ENCODE data around the gene ZNF17.
"Not testable (repeated sequence)": the region's sequence is repeated elsewhere in the genome, so short reads cannot be mapped to it uniquely, and the experiment has no call there.

ZNF17 gene

DNA sequence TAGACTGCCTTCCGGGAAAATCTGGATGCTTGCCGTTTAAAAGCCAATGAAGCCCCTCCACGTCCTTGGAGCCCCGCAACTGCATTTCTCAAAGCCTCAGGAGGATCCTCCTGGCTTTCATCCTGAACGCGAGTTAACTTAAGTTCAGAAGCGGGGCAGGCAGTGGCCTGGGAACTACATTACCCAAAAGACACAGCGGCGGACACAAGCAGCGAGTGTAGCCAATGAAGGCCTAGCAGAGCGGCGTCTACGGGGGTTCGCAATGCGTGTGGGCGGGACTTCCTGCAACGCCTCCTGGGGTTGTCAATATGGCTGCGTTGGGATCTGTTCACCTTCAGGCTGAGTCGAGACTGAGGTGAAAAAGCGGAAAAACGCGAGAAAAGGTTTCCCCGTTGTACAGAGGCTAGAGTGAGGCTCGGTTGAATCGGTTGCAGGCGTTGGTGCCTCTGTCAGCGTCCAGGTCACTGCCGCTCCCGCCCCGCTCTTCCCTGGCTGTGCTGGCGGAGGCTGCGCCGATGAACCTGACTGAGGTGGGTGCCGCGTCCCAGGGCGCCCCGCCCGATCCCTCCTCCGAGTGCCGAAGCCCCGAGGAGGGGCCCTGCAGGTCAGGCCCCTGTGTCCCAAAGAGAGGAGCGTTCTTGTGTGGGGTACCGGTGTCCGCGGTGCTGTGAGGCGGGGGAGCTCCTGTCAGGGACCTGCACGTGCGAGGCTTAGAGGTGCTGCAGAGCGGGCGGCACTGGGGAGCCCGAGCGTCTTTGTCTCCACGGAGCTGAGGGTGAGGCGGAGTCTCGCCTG lies at the start of gene ZNF17:
ZNF17 (plus strand) TSS at position 285 of the 795 bp plus-strand sequence. CDS start 2,455 bp downstream, outside the sequence.
- DNase-seq (ENCODE audit: low spot score): peak; percentile 97

- no peak for DNase-seq (ENCODE audit: low spot score)
These were observed 48.5 kb upstream of the ZNF17 start for GRCh38 chr19:57362419-57362818.

DNA sequence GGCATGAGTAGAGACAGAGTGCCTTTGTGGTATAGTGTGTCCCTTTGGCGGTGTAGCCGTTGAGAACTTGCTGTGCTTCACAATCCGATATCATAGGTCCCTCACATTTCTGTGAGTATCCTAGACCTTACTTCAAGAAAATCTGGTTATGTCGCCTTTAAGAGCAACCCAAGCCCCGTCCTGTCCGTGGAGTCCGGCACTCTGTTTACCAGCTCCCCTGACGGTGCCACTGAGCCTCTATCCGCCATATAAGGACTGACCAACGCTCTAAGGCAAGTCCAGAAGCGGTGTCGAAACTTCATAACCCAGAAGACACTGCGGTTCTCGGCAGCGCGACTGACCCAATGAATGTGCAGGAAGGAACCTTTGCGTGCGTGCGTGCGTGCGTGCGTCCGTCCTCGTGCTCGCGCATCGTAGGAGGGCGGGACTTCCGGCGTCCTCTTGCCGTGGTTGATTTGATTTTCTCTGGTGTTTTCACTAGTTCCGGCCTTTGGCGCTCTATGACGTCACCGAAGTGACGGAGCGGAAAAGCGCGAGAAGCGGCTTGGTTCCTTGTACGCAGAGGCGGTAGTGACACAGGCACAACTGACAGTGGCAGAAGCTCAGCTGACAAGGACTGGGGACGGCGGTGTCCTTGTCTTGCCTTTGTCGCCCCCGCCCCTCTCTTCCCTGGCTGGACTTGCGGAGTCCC lies 47.8 kb upstream of the ZNF17 start, which contains the start of the genes TRAPPC2B and ZNF547:
TRAPPC2B (plus strand) TSS at position 555 of the 691 bp plus-strand sequence. CDS start 1,283 bp downstream, outside the sequence.
ZNF547 (plus strand) TSS at position 555 of the 691 bp plus-strand sequence. CDS start 5,005 bp downstream, outside the sequence.
- peak; percentile 100 for DNase-seq (ENCODE audit: low spot score)

GRCh38 chr19:57363688-57364181 lies 47.2 kb upstream of the ZNF17 start:
- no peak for DNase-seq (ENCODE audit: low spot score)

DNA sequence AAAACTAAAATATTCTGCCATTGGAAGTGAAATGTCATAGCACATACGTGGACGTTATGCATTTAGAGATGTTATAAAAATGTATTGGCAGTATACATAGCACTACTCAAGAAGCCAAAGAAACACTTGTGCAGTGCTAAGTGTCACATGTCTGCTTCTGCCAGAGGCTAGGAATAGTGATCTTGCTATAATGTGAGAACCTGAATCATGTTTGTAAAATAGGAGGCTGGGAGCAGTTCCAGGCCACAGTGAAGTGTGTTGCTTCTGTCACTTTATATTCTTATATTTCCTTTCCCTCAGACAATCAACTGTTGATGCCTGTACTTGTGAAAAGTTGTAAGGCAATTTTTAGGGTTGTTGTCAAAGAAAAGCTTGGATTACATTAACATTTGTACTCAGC lies 44.2 kb upstream of the ZNF17 start:
- DNase-seq (ENCODE audit: low spot score): no peak

GRCh38 chr19:57374179-57374578 lies 36.8 kb upstream of the ZNF17 start:
- DNase-seq (ENCODE audit: low spot score): no peak

DNA sequence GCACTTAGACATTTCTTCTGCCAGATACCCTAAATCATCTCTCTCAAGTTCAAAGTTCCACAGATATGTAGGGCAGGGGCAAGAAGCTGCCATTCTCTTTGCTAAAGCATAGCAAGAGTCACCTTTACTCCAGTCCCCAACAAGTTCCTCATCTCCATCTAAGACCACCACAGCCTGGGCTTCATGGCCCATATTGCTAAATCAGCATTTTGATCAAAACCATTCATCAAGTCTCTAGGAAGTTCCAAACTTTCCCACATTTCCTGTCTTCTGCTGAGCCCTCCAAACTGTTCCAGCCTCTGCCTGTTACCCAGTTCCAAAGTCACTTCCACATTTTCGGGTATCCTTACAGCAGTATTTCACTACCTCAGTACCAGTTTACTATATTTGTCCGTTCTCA lies 36.3 kb upstream of the ZNF17 start:
- DNase-seq (ENCODE audit: low spot score): not testable (repeated sequence)

DNA sequence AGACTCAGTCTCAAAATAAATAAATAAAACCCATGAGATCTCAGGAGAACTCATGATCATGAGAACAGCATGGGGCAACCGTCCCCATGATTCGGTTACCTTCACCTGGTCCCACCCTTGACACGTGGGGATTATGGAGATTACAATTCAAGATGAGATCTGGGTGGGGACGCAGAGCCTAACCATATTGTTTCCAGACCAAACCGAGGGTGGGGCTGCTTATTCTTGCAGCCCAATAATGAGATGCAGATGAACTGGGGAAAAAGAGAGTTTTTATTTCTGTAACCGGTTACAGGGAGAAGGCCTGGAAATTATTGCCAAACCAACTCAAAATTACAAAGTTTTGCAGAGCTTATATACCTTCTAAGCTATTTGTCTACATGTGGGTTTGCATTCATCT lies 34.8 kb upstream of the ZNF17 start:
- no peak for DNase-seq (ENCODE audit: low spot score)

DNA sequence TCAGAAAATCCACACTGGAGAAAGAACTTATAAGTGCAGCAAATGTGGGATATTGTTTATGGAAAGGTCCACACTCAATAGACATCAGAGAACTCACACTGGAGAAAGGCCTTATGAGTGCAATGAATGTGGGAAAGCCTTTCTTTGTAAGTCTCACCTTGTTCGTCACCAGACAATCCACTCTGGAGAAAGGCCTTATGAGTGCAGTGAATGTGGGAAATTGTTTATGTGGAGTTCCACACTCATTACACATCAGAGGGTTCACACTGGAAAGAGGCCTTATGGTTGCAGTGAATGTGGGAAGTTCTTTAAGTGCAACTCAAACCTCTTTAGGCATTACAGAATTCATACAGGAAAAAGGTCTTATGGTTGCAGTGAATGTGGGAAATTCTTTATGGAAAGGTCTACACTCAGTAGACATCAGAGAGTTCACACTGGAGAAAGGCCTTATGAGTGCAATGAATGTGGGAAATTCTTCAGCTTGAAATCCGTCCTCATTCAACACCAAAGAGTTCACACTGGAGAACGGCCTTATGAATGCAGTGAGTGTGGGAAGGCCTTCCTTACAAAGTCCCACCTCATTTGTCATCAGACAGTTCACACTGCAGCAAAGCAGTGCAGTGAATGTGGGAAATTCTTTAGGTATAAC lies 33.3 kb upstream of the ZNF17 start:
- no peak for DNase-seq (ENCODE audit: low spot score)

DNA sequence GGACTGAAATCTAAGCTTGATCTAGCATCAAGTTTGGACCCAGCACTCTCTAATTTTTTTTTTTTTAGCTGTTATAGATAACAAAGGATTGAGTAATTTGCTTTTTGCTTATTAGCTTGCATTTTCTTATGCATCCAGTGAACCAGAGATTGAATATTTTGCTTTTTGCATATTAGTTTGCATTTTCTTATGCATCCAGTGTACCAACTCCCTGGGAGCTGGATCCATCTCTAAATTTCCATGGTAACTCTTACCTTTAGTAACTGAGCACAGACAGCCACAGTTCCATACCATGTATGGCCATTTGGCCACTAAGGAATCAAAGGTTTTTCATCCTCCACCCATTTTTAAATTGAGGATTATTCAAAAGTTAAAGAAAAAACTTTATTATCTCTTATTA lies 30.0 kb upstream of the ZNF17 start:
- DNase-seq (ENCODE audit: low spot score): no peak

DNA sequence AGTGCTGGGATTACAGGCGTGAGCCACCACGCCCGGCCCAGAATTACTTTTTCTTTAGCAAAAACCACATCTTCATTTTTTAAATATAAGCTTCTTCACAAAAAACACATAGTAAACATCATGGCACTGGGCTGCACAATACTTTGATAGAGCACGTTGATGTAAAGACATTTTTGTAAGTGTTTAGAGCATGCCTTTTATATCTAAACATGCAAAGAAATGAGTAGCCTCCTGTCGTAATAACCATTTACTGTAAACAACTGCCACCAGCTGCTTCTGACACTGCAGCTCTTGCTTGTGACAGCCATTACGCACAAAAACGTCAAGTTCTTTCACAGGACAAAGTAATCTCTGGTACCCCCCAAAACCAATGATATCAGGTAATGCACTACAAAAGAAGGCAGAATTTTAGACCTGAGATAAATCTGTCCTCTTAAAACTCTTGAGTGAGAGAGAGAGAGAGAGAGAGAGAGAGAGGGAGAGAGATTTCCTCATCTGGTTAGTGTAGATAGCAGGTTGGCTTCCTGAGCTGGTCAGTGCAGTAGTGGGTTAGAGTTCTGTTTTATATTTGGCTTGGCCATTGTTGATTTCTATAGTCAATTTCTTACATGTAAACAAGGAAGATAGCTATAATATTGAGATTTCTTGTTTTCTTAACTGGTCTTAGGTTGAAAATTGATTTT lies 28.0 kb upstream of the ZNF17 start:
- no peak for DNase-seq (ENCODE audit: low spot score)

- DNase-seq (ENCODE audit: low spot score): no peak
These were observed 21.7 kb upstream of the ZNF17 start for GRCh38 chr19:57389194-57389729.

GRCh38 chr19:57389730-57390598 lies 21.0 kb upstream of the ZNF17 start, which contains the start of gene ZNF548:
Gene ZNF548 (plus strand): TSS chr19:57389854. CDS start chr19:57390100, 246 bp downstream.
- peak; percentile 100 for DNase-seq (ENCODE audit: low spot score)

DNA sequence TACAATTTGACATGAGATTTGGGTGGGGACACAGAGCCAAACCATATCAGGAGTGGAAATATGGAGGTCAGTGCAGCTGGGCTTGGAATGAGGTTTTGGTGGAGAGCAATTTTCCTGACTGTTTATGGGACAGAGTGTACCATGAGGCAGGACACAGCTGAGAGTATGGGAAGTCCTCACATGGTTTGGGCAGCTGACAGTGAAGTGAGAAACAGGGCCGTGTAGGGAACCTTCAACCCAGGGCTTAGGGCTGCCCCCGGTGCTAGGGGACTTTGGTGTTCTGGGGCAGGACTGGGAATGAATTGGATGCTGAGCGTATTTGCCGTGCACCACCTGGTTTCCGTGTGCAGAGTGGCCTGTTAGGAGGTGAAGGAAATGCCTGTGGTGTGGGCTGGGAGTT lies 15.3 kb upstream of the ZNF17 start:
- no peak for DNase-seq (ENCODE audit: low spot score)

DNA sequence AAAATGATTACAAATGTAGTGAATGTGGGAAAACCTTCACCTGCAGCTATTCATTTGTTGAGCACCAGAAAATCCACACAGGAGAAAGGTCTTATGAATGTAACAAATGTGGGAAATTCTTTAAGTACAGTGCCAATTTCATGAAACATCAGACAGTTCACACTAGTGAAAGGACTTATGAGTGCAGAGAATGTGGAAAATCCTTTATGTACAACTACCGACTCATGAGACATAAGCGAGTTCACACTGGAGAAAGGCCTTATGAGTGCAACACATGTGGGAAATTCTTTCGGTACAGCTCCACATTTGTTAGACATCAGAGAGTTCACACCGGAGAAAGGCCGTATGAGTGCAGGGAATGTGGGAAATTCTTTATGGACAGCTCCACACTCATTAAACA lies 12.1 kb upstream of the ZNF17 start:
- no peak for DNase-seq (ENCODE audit: low spot score)

DNA sequence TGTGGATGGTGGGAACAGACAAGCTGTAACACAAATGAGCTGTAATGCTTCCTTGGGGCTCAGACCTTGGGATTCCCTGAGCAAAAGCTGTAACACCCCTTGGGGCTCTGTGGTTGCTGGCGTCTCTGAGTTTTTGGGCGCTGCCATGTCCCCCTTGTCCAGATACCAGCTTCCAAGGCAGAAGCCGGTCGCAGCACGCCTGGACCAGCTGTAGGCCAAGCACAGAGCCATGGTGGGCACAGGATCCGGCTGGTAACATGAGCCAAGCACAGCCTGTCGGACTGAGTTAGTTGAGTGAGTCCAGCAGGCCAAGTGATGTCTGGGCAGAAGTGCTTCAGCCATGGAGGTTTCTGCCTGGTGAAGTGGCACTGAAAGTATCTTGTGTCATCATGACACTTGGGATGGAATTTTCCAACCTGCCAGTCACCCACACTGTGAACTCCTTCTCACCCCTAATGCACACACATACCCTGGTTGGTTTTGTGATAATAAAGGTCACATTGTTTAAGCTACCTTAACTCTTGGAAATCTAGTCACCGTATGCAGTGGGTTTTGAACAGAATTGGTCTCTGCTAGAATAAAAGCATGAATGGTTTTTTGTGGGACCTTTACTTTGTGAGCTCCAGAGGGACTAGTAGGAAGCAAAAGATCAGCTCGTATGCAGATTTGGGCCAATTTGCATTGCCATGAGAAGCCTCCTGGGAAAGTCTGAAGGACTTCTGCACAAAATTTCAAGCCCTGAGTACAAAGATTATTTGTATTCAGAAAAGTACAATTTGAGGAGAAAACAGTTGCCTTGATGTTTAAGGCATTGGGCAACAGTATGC lies 7.0 kb upstream of the ZNF17 start:
- no peak for DNase-seq (ENCODE audit: low spot score)

- peak; percentile 44 for DNase-seq (ENCODE audit: low spot score)
These were observed 4.3 kb upstream of the ZNF17 start for GRCh38 chr19:57406516-57407123.

DNA sequence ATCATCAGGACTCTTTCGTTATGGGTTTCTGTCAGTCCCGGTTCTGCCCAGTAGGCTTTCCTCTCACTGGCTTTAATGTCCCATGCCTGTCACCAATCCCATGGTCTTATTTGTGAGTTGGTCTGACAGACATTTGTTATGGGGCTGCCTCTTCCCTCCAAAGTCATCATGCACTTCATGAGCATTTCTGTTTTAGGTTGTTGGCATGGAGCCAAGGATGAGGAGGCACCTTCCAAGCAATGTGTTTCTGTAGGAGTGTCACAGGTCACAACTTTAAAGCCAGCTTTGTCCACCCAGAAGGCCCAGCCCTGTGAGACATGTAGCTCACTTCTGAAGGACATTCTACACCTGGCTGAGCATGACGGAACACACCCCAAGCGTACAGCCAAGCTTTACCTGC lies 8.5 kb downstream of the ZNF17 start:
- no peak for DNase-seq (ENCODE audit: low spot score)

GRCh38 chr19:57421037-57421436 lies 10.1 kb downstream of the ZNF17 start:
- no peak for DNase-seq (ENCODE audit: low spot score)

Data from cerebellar cortex (tissue), 1 donor.